Measurements from ENCODE around the gene CDK6.

Gene CDK6

GRCh38 chr7:92670204-92670851 lies 166.0 kb downstream of the CDK6 start:
- DNase-seq: no peak

DNA sequence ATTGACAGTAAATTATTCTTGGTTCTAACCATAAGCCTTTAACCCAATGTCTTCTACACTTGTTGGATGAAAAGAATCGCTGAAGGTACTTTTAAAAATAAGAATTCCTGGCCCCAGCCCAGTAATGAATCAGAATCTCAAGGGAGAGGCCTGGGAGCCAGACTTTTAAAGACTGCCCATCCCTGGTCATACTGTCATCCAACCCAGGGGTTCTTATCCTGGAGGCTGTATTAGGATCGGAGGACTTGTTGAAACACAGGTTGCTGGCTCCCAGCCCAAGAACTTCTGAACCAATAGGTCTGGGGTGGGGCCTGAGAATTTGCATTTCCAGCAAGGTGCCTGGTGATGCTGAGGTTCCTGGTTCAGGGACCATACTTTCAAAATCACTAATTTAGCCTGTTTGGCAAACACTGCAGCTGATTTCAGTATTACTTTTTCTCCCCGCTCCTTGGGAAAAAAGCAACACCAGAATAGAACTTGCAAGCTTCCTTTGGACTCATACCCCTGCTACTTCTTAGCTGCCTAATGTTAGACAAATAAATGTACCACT lies 166.7 kb downstream of the CDK6 start:
- DNase-seq: no peak

DNA sequence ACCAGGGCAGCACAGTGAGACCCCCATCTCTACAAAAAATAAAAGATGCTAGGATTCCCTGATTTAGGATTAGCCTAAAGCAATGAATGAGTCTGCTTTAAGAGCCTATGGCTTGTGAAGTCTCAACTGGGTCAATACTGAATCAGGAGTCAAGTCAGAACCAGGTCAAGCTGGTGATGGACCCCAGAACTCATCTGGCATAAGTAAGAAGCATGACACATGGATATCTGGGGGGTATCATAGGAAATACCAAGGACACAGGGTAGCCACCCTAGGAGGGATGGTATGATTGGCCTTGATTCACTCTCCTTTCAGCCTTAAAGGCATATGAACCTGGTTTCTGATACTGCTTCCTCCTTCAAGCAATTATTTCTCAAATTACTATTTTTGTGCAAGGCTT lies 167.8 kb downstream of the CDK6 start:
- DNase-seq: no peak

DNA sequence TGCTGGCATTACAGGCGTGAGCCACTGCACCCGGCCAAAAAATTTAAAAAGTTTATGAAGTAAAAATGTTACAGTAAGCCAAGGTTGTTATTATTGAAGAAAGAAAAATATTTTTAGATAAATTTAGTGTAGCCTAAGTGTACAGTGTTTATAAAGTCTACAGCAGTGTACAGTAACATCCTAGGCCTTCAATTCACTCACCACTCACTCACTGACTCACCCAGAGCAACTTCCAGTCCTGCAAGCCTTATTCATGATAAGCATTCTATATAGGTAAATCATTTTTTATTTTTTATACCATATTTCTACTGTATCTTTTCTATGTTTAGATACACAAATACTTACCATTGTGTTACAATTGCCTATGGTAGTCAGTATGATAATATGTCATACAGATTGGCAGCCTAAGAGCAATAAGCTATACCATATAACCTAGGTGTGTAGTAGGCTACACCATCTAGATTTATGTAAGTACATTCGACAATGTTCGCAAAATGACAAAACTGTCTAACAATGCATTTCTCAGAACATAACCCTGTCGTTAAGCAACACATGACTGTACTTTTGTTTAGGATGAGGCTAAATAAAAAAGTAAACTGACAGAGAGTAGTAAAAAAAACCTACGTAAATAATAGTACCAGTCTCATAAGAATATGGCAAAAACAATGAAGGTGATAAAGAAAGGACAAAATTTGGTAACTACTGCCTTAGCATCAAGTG lies 168.4 kb downstream of the CDK6 start:
- DNase-seq: no peak

GRCh38 chr7:92665926-92666325 lies 170.4 kb downstream of the CDK6 start:
- no peak for DNase-seq

DNA sequence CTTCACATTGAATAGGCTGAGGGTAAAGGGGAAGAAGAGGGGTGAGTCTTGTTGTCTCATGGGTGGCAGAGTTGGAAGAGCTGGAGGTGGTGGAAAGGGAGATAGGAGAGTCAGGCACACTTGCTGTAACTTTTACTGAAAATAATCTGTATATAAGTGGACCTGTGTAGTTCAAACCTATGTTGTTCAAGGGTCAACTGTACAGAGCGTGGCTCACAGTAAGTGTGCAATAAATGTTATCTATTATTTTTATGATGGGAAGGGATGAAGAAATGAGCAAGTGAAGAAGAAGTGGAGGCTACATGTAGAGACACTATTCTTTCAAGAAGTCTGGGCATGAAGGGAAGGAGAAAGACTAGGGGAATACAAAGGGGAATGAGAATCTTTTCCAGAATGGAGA lies 174.7 kb downstream of the CDK6 start:
- no peak for DNase-seq

DNA sequence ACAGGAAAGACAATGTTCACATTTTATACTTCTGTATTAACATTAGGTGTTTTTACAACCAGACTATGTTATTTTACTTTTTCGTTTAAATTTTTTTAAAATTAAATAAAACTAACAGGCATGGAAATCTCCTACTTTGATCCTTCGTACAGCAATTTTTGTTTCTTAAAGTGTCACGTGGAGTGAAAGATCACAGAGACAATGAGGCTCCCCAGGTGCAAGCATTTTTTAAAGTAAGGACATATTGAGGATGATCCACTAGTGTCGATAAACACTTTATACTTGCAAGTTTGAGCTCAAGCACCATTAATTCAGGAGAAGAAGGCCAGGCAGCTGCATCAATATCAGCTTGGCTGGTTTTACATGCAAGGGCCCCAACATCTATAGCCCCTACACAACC lies 177.7 kb downstream of the CDK6 start:
- DNase-seq: no peak

- DNase-seq: no peak
Observed at GRCh38 chr7:92657391-92657790, 179.0 kb downstream of the CDK6 start.

DNA sequence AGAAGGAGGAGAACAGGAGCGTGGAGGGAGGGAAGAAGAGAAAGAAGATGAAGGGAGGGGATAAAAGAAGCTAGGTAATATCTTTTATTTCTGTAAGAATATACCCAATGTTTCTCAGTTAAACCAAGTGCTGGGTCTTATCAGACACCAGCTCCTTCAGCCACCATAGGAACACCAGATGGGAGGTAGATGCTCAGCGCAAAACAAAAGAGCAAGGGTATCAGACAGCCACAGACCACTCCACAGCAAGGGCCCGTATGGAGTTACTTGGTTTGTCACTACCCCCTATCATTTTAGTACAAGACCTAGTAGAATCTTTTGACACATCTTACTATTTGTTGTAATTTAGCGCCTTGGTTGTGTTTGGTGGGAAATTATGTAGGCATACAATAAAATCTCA lies 180.3 kb downstream of the CDK6 start:
- no peak for DNase-seq

- no peak for DNase-seq
Observed at GRCh38 chr7:92655346-92655884, 181.0 kb downstream of the CDK6 start.

DNA sequence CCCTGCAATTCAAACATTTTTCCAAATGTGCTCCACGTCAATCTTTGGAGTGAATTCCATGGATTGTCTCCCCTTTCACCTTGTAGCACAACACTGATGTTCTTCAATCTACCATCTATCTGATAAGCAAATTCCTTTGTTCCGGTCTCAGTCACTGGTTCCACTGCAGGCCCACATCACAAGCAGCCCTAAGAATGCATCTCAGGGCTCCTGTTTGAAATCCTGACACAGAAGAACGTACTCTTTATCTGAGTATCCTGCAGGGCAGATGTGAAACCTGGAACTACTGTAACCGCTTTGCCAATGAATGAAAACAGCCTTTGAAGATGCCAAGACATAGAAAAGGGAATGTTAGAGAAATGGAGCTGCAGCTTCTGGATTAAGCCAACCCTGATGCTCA lies 183.2 kb downstream of the CDK6 start:
- no peak for DNase-seq

GRCh38 chr7:92652536-92652935 lies 183.8 kb downstream of the CDK6 start:
- no peak for DNase-seq

- no peak for DNase-seq
Observed at GRCh38 chr7:92650391-92650790, 186.0 kb downstream of the CDK6 start.

GRCh38 chr7:92648067-92648466 lies 188.3 kb downstream of the CDK6 start:
- no peak for DNase-seq

DNA sequence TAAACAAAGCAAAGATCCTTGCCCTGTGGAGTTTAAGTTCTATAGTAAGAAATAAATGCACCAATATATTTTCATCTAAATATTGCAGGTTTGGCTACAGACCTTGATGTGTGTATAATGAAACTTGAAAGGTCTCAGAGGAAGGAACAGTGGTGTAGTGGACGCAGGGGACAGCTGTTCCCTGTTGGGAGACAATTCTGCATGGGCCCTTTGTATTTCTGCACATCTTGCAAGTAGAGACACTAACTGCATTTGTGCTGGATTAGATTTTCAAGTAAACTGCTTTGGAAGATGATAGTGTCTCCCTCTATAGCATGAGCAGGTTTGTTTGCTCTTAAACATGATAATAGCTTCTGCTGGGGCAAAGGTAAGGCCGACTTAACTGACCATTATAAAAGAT lies 188.7 kb downstream of the CDK6 start:
- no peak for DNase-seq

DNA sequence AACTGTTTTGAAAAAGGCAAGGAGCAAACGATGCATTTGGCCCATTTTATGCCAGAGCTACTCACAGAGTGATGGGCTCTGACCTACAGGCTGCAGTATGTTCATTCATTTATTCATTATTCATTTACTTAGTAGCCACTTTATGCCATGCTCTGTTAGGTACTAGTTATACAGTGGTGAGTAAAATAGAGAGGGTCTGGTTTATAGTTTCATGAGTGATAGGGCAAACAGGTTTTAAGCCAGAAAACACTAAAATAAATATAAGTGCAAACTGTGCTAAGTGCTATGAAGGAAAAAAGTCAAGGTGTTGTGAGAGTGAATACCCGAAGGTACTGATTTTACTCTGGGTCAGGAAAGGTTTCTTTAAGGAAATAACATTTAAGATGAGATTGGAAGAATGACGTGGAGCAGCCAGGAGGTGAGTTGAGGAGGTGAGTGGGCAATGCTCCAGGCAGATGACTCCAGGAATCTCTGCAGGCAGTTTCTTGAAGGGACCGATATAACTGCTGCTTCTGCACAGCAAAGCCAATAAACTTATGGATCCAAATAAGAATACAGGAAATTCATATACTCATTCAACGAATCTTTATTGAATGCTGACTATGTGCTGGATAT lies 189.3 kb downstream of the CDK6 start:
- DNase-seq: no peak

- DNase-seq: no peak
Observed at GRCh38 chr7:92645114-92646061, 191.0 kb downstream of the CDK6 start.

DNA sequence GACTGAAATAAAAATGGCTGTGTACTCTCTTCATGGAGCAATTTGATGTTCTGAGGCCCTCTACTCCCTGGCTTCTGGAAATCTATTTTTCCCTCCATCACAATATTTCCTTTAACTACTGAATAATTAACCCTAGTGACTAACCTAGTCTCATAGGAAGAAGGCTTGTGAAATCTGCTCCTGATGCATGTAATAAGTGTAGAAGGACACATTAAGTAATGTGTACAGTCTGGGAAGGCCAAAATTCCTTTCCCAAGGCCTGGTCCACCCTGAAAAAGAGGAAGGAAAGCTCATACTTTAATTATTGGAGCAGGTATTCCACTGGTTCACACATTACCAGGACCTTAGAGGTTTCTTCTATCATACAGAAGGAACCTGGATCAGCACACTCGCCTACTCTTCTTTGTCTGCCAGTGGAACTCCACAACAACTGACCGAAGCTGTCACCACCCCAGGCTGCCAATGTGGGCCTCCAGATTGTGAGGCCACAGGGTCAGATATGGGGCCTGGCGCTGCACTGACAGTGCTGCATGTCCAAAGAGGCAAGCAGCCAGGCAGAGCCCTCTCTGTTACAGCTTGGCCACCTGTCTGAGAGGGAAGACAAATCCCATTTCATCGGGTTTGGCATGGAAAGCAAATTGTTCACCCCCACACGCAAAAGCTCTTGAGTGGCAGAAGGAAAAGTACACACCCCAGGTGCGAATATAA lies 191.8 kb downstream of the CDK6 start:
- no peak for DNase-seq

GRCh38 chr7:92643821-92644220 lies 192.6 kb downstream of the CDK6 start:
- no peak for DNase-seq

- no peak for DNase-seq
Observed at GRCh38 chr7:92641921-92642511, 194.4 kb downstream of the CDK6 start.

GRCh38 chr7:92639966-92640365 lies 196.4 kb downstream of the CDK6 start:
- no peak for DNase-seq
